ENCODE data around the gene CERS6.

Gene CERS6

DNA sequence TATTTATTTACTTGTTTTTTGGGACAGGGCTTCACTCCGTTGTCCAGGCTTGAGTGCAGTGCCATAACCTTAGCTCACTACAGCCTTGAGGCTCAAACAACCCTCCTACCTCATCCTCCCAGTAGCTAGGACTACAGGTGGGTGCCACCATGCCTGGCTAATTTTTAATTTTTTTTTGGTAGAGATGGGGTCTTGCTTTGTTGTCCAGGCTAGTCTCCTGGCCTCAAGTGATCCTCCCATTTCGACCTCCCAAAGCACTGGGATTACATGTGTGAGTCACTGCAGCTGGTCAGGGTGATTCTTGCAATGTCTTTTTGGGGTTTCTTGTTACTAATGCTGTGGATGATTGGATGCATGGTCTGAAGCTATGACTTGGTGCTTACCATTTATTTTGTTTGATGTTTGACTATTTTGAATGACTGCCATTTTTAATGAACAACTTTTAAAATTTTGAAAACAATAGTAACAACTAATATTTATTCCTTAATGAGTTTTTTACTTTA lies 6.5 kb downstream of the CERS6 start:
- no peak overlapping the region for H3K4me3 ChIP-seq (ENCODE audit: low read depth, low read length)
- DNase-seq (ENCODE audit: low read depth, low spot score) = no peak
- TF ChIP-seq, protein P1, sequence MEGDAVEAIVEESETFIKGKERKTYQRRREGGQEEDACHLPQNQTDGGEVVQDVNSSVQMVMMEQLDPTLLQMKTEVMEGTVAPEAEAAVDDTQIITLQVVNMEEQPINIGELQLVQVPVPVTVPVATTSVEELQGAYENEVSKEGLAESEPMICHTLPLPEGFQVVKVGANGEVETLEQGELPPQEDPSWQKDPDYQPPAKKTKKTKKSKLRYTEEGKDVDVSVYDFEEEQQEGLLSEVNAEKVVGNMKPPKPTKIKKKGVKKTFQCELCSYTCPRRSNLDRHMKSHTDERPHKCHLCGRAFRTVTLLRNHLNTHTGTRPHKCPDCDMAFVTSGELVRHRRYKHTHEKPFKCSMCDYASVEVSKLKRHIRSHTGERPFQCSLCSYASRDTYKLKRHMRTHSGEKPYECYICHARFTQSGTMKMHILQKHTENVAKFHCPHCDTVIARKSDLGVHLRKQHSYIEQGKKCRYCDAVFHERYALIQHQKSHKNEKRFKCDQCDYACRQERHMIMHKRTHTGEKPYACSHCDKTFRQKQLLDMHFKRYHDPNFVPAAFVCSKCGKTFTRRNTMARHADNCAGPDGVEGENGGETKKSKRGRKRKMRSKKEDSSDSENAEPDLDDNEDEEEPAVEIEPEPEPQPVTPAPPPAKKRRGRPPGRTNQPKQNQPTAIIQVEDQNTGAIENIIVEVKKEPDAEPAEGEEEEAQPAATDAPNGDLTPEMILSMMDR (IDR thresholded peaks at IDR 0.05; ENCODE audit: insufficient read depth, low read length, missing control alignments) = no peak
- POLR2A ChIA-PET = no interaction called here
- CTCF ChIA-PET = no interaction called here

DNA sequence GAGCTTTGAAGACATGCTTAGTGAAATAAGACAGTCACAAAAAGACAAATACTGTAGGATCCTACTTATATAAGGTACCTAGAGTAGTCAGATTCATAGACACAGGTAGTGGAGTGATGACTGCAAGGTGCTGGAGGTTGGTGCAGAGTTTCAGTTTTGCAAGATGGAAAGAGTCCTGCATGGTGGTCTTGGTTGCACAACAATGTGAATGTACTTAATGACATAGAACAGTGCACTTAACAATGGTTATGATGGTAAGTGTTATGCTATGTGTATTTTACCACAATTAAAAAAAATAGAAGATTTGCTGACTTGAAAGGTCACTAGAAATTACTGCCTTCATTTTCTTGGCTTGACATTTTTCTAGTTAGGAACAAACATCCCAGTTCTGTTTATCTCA lies 9.5 kb downstream of the CERS6 start:
- ChIA-PET CTCF (interaction anchor here (0.6 kb wide), 1 partner anchor 17 kb away, joined by 3 read pairs; no protein-coding TSS in a partner anchor), POLR2A (no interaction called here)
- TF ChIP-seq, protein P1 (IDR thresholded peaks at IDR 0.05; ENCODE audit: insufficient read depth, low read length, missing control alignments) = no peak
- DNase-seq (ENCODE audit: low read depth, low spot score) = no peak
- H3K4me3 ChIP-seq (ENCODE audit: low read depth, low read length) = no peak overlapping the region

DNA sequence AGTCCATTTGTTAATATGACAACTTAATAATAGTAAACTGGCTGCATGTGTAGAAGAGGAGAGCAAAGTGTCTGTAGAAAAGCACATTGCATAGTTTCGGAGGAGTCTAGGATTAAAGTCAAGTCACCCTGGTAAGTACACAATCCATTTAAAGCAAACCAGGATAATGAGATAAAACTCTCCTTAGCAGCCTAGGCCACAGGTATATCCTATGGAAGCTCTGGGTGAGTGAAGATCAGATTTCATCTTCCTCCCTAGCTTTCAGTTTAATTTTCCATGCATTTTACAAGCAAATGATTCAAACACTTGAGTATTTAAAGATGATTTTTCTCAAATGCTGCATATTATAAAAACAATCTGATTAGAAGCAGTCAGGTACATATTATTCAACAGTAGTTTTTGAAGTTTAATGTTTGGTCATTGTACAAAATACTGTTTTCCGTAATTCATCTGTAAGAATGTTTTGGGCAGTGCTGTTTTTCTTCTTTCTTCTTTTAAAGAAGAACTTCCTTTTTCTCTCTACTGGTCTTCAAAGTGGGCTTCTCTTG lies 10.2 kb downstream of the CERS6 start:
- TF ChIP-seq, protein P1 (IDR thresholded peaks at IDR 0.05; ENCODE audit: insufficient read depth, low read length, missing control alignments) = no peak
- DNase-seq (ENCODE audit: low read depth, low spot score) = no peak
- ChIA-PET CTCF (no interaction called here), POLR2A (no interaction called here)
- H3K4me3 ChIP-seq (ENCODE audit: low read depth, low read length) = no peak overlapping the region

DNA sequence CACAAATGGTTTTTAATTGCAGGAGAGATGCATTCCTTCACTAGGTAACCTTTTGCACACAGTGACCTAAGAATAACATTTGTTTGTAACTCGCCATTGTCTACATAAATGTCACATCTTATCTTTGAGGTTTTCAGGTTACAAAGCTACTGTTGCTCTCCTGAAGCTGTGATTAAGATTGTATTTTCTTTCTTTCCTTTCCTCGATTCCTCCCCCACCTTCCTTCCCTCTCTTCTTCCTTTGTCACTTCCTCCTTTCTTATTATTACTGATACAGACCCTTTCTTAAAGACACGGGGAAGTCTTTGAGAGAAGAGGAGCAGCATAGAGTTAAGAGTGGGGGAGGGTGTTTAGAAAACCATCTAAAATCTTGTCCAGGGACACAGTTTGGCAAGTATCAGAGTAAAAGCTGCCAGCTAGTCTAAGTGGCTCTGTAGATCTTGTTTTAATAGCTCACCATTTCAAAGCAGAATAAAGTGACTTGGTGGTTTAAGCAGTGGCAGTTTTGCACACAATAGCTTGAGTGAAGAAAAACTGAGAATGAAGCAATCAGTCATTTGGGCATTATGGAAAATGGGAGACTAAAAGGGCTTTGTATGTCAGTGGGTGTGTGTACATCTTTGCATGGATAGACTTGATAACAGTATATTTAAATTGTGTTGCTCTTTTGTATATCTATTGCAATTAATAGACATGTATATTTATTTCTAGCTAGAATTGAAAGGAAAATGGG lies 10.9 kb downstream of the CERS6 start:
- DNase-seq (ENCODE audit: low read depth, low spot score) = no peak
- POLR2A ChIA-PET = no interaction called here

DNA sequence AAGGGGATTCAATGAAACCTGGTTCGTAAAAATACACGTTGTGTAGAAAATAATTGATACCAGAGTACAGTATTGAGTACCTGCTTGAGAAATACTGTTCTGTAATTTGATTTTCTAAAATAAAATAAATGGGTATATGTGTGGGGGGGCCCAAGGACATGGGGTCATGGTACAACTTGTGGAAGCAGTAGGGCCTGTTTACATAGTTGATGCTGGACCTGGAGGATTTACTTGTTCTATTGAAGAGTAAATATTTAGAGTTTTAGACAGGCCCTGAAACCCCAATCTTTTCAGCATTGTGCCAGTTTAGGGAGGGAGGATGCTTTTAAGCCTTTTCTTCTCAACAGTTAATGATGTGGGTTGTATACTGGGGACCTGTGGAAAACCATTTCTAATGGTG lies 11.7 kb downstream of the CERS6 start:
- ChIA-PET CTCF (interaction anchor here (0.7 kb wide), 1 partner anchor 21 kb away, joined by 3 read pairs; no protein-coding TSS in a partner anchor), POLR2A (no interaction called here)
- no peak overlapping the region for H3K4me3 ChIP-seq (ENCODE audit: low read depth, low read length)
- TF ChIP-seq, protein P1 (IDR thresholded peaks at IDR 0.05; ENCODE audit: insufficient read depth, low read length, missing control alignments) = no peak
- no peak for DNase-seq (ENCODE audit: low read depth, low spot score)

More for the DNA sequence above, 10.9 kb downstream of the CERS6 start:
- CTCF ChIA-PET = no interaction called here
- H3K4me3 ChIP-seq (ENCODE audit: low read depth, low read length) = no peak overlapping the region
- TF ChIP-seq, protein P1 (IDR thresholded peaks at IDR 0.05; ENCODE audit: insufficient read depth, low read length, missing control alignments) = no peak

DNA sequence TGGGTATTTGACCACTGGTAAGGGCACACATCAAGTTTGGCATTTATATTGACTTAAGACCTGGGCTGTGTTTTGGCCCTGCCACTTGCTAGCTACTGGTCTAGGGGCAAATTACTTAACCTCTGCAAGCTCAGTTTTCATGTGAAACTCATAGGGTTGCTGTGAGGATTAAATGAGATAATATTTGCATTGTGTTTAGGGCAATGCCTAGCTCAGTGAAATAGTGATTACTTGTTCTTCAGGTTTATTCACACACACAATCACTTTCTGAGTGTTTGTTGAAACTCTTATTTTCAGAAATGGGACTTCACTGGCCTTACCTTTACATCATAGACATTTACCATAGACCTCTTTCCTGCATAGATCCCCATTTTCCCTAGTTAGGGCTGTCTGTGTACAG lies 12.3 kb downstream of the CERS6 start:
- H3K4me3 ChIP-seq (ENCODE audit: low read depth, low read length) = no peak overlapping the region
- CTCF ChIA-PET = interaction anchor here (0.7 kb wide), 1 partner anchor 21 kb away, joined by 3 read pairs; no protein-coding TSS in a partner anchor

More for the DNA sequence above, 12.3 kb downstream of the CERS6 start:
- TF ChIP-seq, protein P1 (IDR thresholded peaks at IDR 0.05; ENCODE audit: insufficient read depth, low read length, missing control alignments) = no peak
- POLR2A ChIA-PET = no interaction called here
- DNase-seq (ENCODE audit: low read depth, low spot score) = no peak
